IMR-90 (cell line): ENCODE measurements around the gene SLC25A44.

Experiments
- CEBPB ChIP-seq: IDR thresholded peaks from 2 replicates; pipeline ENCODE4 v1.6.1; 2012; ENCODE audit warnings: low read depth, low read length, improper control_type of control experiment
- CHD1 ChIP-seq: IDR thresholded peaks from 2 replicates; pipeline ENCODE4 v1.6.1; 2012; ENCODE audit warnings: low read depth, low read length, improper control_type of control experiment
- FOS ChIP-seq: fragments of 150-350 bp; IDR thresholded peaks from 2 replicates; pipeline ENCODE4 v1.6.1; 2016; ENCODE audit warnings: low read depth, low read length
- POLR2A ChIP-seq: IDR thresholded peaks from 2 replicates; pipeline ENCODE4 v1.6.1; 2012; ENCODE audit warnings: mild to moderate bottlenecking, low read depth, low read length
- TF ChIP-seq, protein P1 (sequence below): conservative IDR thresholded peaks from 2 replicates; pipeline ENCODE4 v1.5.1; 2012; ENCODE audit warnings: mild to moderate bottlenecking, low read depth, low read length, improper control_type of control experiment
- TF ChIP-seq, protein P2 (sequence below): fragments of 150-350 bp; IDR thresholded peaks from 2 replicates; pipeline ENCODE4 v1.6.1; 2016; ENCODE audit warnings: low read depth, mild to moderate bottlenecking, low read length, moderate library complexity, borderline replicate concordance

DNA sequence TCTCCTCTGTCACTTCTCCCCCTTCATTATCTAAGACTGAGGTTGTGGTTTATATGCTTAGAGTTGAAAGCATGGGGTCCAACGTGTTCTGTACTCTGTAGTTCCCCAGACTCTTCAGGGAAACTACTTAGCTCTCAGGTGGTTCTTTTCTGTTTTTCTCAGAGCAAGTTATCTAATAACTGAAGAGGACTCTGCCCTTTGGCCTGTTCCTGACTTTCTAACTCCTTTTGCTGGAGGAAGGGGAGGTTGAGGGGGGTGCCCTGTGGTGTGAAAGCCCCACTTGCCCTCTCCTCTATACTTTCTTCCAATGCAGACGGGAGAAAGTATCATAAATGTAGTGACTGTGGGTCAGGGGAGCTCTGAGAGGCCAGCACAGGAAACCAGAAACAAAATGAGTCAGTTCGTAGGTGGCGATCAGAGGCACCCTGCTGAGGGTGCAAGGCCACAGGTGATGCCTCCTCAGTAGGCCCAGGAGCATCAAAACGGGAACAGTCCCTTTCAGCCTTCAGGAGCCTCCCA is 5.0 kb downstream of the SLC25A44 start:
- TF ChIP-seq CEBPB (no peak), FOS (no peak), CHD1 (no peak), POLR2A (no peak)
- TF ChIP-seq, protein P1, sequence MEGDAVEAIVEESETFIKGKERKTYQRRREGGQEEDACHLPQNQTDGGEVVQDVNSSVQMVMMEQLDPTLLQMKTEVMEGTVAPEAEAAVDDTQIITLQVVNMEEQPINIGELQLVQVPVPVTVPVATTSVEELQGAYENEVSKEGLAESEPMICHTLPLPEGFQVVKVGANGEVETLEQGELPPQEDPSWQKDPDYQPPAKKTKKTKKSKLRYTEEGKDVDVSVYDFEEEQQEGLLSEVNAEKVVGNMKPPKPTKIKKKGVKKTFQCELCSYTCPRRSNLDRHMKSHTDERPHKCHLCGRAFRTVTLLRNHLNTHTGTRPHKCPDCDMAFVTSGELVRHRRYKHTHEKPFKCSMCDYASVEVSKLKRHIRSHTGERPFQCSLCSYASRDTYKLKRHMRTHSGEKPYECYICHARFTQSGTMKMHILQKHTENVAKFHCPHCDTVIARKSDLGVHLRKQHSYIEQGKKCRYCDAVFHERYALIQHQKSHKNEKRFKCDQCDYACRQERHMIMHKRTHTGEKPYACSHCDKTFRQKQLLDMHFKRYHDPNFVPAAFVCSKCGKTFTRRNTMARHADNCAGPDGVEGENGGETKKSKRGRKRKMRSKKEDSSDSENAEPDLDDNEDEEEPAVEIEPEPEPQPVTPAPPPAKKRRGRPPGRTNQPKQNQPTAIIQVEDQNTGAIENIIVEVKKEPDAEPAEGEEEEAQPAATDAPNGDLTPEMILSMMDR: no peak
- TF ChIP-seq, protein P2, sequence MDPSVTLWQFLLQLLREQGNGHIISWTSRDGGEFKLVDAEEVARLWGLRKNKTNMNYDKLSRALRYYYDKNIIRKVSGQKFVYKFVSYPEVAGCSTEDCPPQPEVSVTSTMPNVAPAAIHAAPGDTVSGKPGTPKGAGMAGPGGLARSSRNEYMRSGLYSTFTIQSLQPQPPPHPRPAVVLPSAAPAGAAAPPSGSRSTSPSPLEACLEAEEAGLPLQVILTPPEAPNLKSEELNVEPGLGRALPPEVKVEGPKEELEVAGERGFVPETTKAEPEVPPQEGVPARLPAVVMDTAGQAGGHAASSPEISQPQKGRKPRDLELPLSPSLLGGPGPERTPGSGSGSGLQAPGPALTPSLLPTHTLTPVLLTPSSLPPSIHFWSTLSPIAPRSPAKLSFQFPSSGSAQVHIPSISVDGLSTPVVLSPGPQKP: no peak
